GM12875 (cell line): Measurements from ENCODE around the gene LRRC1.
"Not testable (repeated sequence)": the region's sequence is repeated elsewhere in the genome, so short reads cannot be mapped to it uniquely, and the experiment has no call there.

Experiments
- H3K4me3 ChIP-seq: one replicate; pipeline ENCODE4 v1.5.1; 2011; ENCODE audit warnings: low read depth, low read length, control low read depth
- TF ChIP-seq, protein P1 (sequence below): IDR thresholded peaks from 2 replicates; pipeline ENCODE4 v1.5.1; 2011; ENCODE audit warnings: low read depth, mild to moderate bottlenecking, control low read depth, inconsistent platforms, low read length, moderate library complexity, borderline replicate concordance; ENCODE audit not compliant: insufficient read depth

The LRRC1 gene

DNA sequence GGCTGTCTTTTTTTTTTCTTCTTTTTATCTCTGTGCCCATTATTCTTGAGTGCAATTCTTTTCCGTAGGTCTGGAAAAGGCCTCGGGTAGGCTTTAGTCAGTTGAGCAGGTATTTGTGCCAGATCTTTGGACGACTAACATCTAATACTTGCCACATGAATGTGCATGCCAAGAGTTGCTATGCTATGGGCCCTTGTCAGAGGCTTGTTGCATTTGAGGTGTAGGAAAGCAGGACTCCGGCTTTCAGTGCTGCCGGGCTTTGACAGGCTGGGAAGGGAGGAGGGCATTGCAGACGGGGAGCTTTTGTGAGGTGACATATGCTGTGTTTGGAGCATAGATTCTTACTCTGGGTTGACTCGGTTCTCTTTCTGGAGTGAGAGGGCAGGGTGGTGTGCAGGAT is 10.2 kb downstream of the LRRC1 start:
- TF ChIP-seq, protein P1, sequence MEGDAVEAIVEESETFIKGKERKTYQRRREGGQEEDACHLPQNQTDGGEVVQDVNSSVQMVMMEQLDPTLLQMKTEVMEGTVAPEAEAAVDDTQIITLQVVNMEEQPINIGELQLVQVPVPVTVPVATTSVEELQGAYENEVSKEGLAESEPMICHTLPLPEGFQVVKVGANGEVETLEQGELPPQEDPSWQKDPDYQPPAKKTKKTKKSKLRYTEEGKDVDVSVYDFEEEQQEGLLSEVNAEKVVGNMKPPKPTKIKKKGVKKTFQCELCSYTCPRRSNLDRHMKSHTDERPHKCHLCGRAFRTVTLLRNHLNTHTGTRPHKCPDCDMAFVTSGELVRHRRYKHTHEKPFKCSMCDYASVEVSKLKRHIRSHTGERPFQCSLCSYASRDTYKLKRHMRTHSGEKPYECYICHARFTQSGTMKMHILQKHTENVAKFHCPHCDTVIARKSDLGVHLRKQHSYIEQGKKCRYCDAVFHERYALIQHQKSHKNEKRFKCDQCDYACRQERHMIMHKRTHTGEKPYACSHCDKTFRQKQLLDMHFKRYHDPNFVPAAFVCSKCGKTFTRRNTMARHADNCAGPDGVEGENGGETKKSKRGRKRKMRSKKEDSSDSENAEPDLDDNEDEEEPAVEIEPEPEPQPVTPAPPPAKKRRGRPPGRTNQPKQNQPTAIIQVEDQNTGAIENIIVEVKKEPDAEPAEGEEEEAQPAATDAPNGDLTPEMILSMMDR, result no peak
- H3K4me3 ChIP-seq, result no peak overlapping the region

DNA sequence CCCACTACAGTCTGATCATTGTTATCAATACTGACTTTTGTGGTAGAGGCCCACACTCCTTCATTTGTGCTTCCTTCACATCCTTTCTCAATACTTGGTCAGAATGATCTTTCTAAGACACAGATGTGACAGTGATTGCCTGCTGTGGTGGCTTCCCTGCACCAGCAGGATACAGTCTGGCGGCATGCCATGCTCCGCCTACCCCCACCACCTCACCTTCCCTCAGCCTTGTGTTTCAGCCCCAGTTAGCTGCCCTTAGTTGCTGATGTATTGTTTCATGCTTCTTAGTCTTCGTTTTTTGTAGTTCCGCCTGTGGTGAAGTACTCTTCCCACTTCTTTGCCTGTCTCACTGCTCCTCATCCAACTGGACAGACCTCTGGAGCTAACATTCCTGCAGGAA is 10.9 kb downstream of the LRRC1 start:
- no peak overlapping the region for H3K4me3 ChIP-seq
- TF ChIP-seq, protein P1, result no peak

DNA sequence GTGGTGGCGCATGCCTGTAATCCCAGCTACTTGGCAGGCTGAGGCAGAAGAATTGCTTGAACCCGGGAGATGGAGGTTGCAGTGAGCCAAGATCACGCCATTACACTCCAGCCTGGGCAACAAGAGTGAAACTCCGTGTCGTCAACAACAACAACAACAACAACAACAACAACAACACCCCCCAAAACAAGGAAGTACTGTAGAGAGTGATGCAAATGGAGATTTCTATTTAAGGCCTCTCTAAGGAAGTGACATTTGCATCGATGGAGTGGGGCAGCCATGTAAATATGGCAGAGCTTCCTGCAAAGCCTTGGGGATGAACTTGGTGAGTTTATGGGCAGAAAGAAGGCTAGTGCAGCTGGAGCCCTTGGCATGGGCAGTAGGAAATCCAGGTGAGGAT is 12.8 kb downstream of the LRRC1 start:
- H3K4me3 ChIP-seq, result not testable (repeated sequence)

DNA sequence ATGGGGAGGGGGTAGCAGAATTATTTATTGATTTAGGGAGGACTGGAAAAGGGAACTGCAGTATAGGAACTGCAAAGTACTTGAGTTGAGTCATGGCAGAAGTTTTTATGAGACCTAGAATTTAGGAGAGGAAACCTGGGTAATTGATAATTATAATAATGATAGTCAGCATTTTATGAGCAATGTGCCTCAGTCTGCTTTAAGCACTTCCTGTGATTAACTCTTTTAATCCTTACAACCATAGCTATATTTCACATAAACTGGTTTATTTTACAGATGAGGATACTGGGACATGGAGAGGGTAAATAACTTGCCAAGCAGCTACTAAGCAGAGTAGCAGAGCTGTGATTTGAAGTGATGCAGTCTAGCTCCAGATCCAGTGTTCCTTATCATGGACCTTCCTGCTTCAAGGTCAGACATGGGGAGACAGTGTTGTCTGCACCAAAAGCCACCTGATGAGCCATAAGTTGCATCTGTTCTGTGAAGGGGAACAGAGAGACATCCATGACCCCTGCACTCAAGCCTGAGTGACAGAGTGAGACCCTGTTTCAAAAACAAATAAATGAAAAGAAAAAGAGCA is 13.6 kb downstream of the LRRC1 start:
- TF ChIP-seq, protein P1, result no peak
- no peak overlapping the region for H3K4me3 ChIP-seq

DNA sequence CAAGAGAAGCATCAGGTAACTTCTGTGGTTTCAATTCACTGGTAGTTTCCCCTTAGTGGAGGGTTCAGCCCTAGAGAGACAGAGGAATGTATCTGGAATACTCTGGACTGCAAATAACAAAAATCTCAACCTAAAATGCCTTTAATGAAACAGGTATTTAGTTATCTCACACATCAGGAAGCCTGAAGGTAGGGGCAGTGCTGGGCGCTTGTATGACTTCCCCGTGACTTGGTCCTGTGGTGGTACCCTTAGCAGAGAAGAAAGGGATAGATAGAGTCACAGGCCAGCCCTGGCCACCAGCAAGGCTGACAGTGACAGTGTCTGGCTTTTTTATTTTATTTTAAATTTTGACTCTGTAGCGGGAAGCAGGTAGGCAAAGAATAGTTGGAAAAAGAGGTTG is 14.9 kb downstream of the LRRC1 start:
- TF ChIP-seq, protein P1, result no peak
- H3K4me3 ChIP-seq, result no peak overlapping the region

DNA sequence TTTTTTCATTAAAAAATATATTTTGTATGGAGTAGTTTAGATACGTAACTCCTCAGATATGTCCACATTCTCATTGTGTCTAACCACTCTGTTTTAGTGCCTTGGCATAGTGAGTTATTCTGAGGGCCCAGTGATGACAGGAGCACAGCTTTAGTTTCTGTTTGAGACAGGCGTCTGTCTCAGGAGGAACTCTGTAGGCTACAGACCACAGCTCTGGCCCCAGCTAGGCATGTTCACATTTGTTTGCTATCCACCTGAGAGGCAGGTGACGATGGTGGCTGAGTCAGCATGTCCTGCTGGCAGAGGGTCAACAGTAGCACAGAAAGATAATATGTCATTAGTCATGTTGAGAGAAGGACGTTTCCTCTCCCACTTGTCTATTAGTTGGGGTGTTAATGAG is 16.3 kb downstream of the LRRC1 start:
- no peak overlapping the region for H3K4me3 ChIP-seq
- TF ChIP-seq, protein P1, result no peak

DNA sequence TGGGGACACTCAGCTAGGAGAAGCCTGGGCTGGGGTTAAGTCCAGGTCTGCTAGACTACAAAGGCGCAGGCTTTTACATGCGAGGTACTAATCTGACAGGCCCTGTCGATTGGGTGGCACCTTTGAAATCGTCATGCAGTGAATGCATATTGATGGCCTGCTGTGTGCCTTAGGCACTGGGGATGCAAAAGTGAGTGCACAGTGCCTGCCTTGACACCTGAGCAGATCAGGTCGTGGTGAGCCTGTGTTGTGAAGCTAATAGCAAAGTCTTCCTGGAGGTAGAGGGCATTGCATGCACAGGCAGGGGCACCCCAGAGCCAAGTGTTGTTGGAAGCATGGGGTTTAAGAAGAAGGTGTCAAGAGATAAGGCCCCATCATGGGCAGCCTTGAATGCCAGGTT is 16.9 kb downstream of the LRRC1 start:
- H3K4me3 ChIP-seq, result no peak overlapping the region
- TF ChIP-seq, protein P1, result no peak

DNA sequence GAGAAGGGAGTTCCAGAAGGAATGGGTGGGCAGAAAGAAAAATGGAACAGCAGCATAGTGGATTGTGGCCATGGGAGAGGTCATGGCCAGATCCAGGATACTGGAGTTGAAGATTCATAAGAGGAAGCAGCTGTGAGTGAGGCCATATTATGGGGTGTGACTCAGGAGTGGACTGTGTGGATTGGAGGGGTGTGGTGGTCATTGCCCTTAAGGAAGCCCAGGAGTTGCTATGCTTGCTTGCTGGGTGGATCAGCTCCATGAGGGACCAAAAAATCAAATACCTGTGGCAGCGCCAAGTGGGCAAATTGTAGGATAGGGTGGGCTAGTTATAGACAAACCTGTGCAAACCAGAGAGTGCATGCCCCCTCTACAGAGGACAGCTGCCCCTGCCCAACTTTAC is 18.3 kb downstream of the LRRC1 start:
- TF ChIP-seq, protein P1, result no peak
- no peak overlapping the region for H3K4me3 ChIP-seq
